ENCODE data around the gene HKDC1.

HKDC1 gene

GRCh38 chr10:69307434-69307833, 87.3 kb downstream of the HKDC1 start:
- TF ChIP-seq RAD21 (IDR thresholded peaks at IDR 0.05; ENCODE audit: low read depth) (no peak), NFIC (IDR thresholded peaks at IDR 0.05) (no peak), TEAD4 (IDR thresholded peaks at IDR 0.05) (no peak), REST (IDR thresholded peaks at IDR 0.05; ENCODE audit: low read depth) (no peak), FOXM1 (IDR thresholded peaks at IDR 0.05; ENCODE audit: borderline replicate concordance, low read depth) (no peak), CREB1 (IDR thresholded peaks at IDR 0.05; ENCODE audit: low read depth) (no peak), MAX (IDR thresholded peaks at IDR 0.05) (no peak), EGR1 (IDR thresholded peaks at IDR 0.05) (no peak), YY1 (IDR thresholded peaks at IDR 0.05; ENCODE audit: low read depth) (no peak), USF1 (IDR thresholded peaks at IDR 0.05) (no peak)

- TF ChIP-seq NFIC (IDR thresholded peaks at IDR 0.05) (no peak), USF1 (IDR thresholded peaks at IDR 0.05) (no peak), FOXM1 (IDR thresholded peaks at IDR 0.05; ENCODE audit: borderline replicate concordance, low read depth) (no peak), TAF1 (IDR thresholded peaks at IDR 0.05; ENCODE audit: low read depth) (no peak)
Measured at GRCh38 chr10:69311309-69311708, 91.2 kb downstream of the HKDC1 start.

- TF ChIP-seq EGR1 (IDR thresholded peaks at IDR 0.05) (no peak), CEBPB (IDR thresholded peaks at IDR 0.05) (no peak), TAF1 (IDR thresholded peaks at IDR 0.05; ENCODE audit: low read depth) (no peak)
Measured at GRCh38 chr10:69312528-69312927, 92.4 kb downstream of the HKDC1 start.

GRCh38 chr10:69315100-69315542, 95.0 kb downstream of the HKDC1 start:
- TF ChIP-seq ZBTB7A (IDR thresholded peaks at IDR 0.05; ENCODE audit: low read depth) (no peak), YY1 (IDR thresholded peaks at IDR 0.05; ENCODE audit: low read depth) (no peak), NFIC (IDR thresholded peaks at IDR 0.05) (no peak), EGR1 (IDR thresholded peaks at IDR 0.05) (no peak), TCF12 (IDR thresholded peaks at IDR 0.05; ENCODE audit: low read depth) (no peak), MAX (IDR thresholded peaks at IDR 0.05) (no peak), EP300 (IDR thresholded peaks at IDR 0.05; ENCODE audit: borderline replicate concordance) (no peak), REST (IDR thresholded peaks at IDR 0.05; ENCODE audit: low read depth) (no peak), RAD21 (IDR thresholded peaks at IDR 0.05; ENCODE audit: low read depth) (no peak)

GRCh38 chr10:69315610-69316312, 95.6 kb downstream of the HKDC1 start:
- no peak for TF ChIP-seq YY1 (IDR thresholded peaks at IDR 0.05; ENCODE audit: low read depth)

- no peak for TF ChIP-seq TEAD4 (IDR thresholded peaks at IDR 0.05)
Measured at GRCh38 chr10:69316313-69317059, 96.4 kb downstream of the HKDC1 start.
